MM.1S (cell line): ENCODE measurements around the gene PTPRD.
A peak's percentile ranks its signal among the peaks of the same experiment; 100 is the strongest.

ENCODE experiments used
- DNase-seq: peaks from one replicate; pipeline ENCODE4 v3.0.0-alpha.2; 2015
- H2AFZ ChIP-seq: fragments of 300-600 bp; sonication (generic); 2 replicates; pipeline ENCODE4 v1.6.0; 2016; ENCODE audit warnings: antibody characterized with exemption, low read length
- H3F3A ChIP-seq: fragments of 300-600 bp; sonication (generic); 2 replicates; pipeline ENCODE4 v1.6.1; 2016; ENCODE audit warnings: mild to moderate bottlenecking, antibody characterized with exemption, low read length, moderate library complexity, mixed read lengths; ENCODE audit not compliant: insufficient read depth
- H3K27ac ChIP-seq: fragments of 300-600 bp; sonication (generic); 2 replicates; pipeline ENCODE4 v1.5.1; 2016; ENCODE audit warnings: mild to moderate bottlenecking, low read length
- H3K27me3 ChIP-seq: fragments of 300-600 bp; sonication (generic); replicated peaks from 2 replicates; pipeline ENCODE4 v1.6.0; 2016; ENCODE audit warnings: low read length; ENCODE audit not compliant: insufficient read depth
- H3K36me3 ChIP-seq: fragments of 300-600 bp; sonication (generic); replicated peaks from 2 replicates; pipeline ENCODE4 v1.6.1; 2016; ENCODE audit warnings: mild to moderate bottlenecking, low read length, mixed read lengths; ENCODE audit not compliant: insufficient read depth
- H3K4me1 ChIP-seq: fragments of 300-600 bp; sonication (generic); 2 replicates; pipeline ENCODE4 v1.6.1; 2016; ENCODE audit warnings: low read length, mixed read lengths
- H3K4me2 ChIP-seq: fragments of 300-600 bp; sonication (generic); 2 replicates; pipeline ENCODE4 v1.6.0; 2016; ENCODE audit warnings: low read depth, low read length
- H3K4me3 ChIP-seq: fragments of 300-600 bp; sonication (generic); 2 replicates; pipeline ENCODE4 v1.5.1; 2016; ENCODE audit warnings: low read length, mixed read lengths
- H3K79me2 ChIP-seq: fragments of 300-600 bp; sonication (generic); 2 replicates; pipeline ENCODE4 v1.6.1; 2016; ENCODE audit warnings: mixed run types, low read length, mixed read lengths
- H3K9ac ChIP-seq: fragments of 300-600 bp; sonication (generic); 2 replicates; pipeline ENCODE4 v1.6.1; 2016; ENCODE audit warnings: low read length, mixed read lengths
- H3K9me2 ChIP-seq: fragments of 300-600 bp; sonication (generic); replicated peaks from 2 replicates; pipeline ENCODE4 v1.6.1; 2016; ENCODE audit warnings: mild to moderate bottlenecking, low read length, mixed read lengths; ENCODE audit not compliant: insufficient read depth
- H3K9me3 ChIP-seq: fragments of 300-600 bp; sonication (generic); replicated peaks from 2 replicates; pipeline ENCODE4 v1.6.1; 2016; ENCODE audit warnings: mild to moderate bottlenecking, low read length, mixed read lengths; ENCODE audit not compliant: insufficient read depth
- H4K20me1 ChIP-seq: fragments of 300-600 bp; sonication (generic); 2 replicates; pipeline ENCODE4 v1.6.1; 2016; ENCODE audit warnings: mild to moderate bottlenecking, low read length, moderate library complexity, mixed read lengths; ENCODE audit not compliant: insufficient read depth
- CTCF ChIP-seq: fragments of 300-600 bp; sonication (generic); IDR thresholded peaks from 2 replicates; pipeline ENCODE4 v1.5.1; 2016; ENCODE audit warnings: antibody characterized with exemption, low read length, mixed read lengths
- EZH2 ChIP-seq: fragments of 300-600 bp; sonication (generic); optimal IDR thresholded peaks from 2 replicates; pipeline ENCODE3; 2017; ENCODE audit warnings: low read depth, mild to moderate bottlenecking, antibody characterized with exemption, low read length, mixed read lengths
- EZH2phosphoT487 ChIP-seq: fragments of 300-600 bp; sonication (generic); IDR thresholded peaks from 2 replicates; pipeline ENCODE4 v1.6.1; 2018; ENCODE audit warnings: antibody characterized with exemption, low read length

The PTPRD gene

GRCh38 chr9:10036095-10036494, 576.7 kb downstream of the PTPRD start:
- H3K9ac ChIP-seq: no peak overlapping the region
- DNase-seq: no peak
- H3K9me2 ChIP-seq: no peaks in the 10 kb centered on the region
- no peak overlapping the region for H3K4me2 ChIP-seq
- no peak for TF ChIP-seq EZH2phosphoT487
- no peak for TF ChIP-seq EZH2
- no peak for TF ChIP-seq CTCF
- no peaks in the 10 kb centered on the region for H3K27me3 ChIP-seq
- no peaks in the 10 kb centered on the region for H4K20me1 ChIP-seq
- no peaks in the 10 kb centered on the region for H3K36me3 ChIP-seq
- H3K79me2 ChIP-seq: no peaks in the 10 kb centered on the region
- H3K4me1 ChIP-seq: no peaks in the 10 kb centered on the region
- no peak overlapping the region for H3K27ac ChIP-seq
- no peaks in the 10 kb centered on the region for H3F3A ChIP-seq
- no peak overlapping the region for H3K4me3 ChIP-seq
- H3K9me3 ChIP-seq: no peaks in the 10 kb centered on the region
- no peak overlapping the region for H2AFZ ChIP-seq

GRCh38 chr9:10032166-10032565, 580.6 kb downstream of the PTPRD start:
- Histone ChIP-seq H3F3A (no peaks in the 10 kb centered on the region), H4K20me1 (no peaks in the 10 kb centered on the region), H3K9ac (no peak overlapping the region), H3K9me2 (no peaks in the 10 kb centered on the region), H3K36me3 (no peaks in the 10 kb centered on the region), H3K27ac (no peak overlapping the region), H3K79me2 (no peaks in the 10 kb centered on the region), H3K27me3 (no peaks in the 10 kb centered on the region), H3K4me1 (no peaks in the 10 kb centered on the region), H3K4me3 (no peak overlapping the region), H3K9me3 (no peaks in the 10 kb centered on the region), H3K4me2 (no peak overlapping the region), H2AFZ (no peak overlapping the region)
- no peak for TF ChIP-seq CTCF
- no peak for DNase-seq

- no peak for DNase-seq
Observed at GRCh38 chr9:10026443-10026984, 586.3 kb downstream of the PTPRD start.

More at GRCh38 chr9:10026443-10026984, 586.3 kb downstream of the PTPRD start:
- H4K20me1 ChIP-seq: no peaks in the 10 kb centered on the region
- no peaks in the 10 kb centered on the region for H3K36me3 ChIP-seq
- no peak overlapping the region for H2AFZ ChIP-seq
- H3K4me1 ChIP-seq: no peaks in the 10 kb centered on the region
- no peak overlapping the region for H3K27ac ChIP-seq
- H3K9me3 ChIP-seq: no peaks in the 10 kb centered on the region
- no peak for TF ChIP-seq EZH2
- TF ChIP-seq CTCF: 0 out of 2 replicates have a peak, but pooled peaks have one; percentile 9
- no peak for TF ChIP-seq EZH2phosphoT487
- no peak overlapping the region for H3K9ac ChIP-seq
- H3K4me3 ChIP-seq: no peak overlapping the region
- no peak overlapping the region for H3K4me2 ChIP-seq
- H3F3A ChIP-seq: no peaks in the 10 kb centered on the region
- no peaks in the 10 kb centered on the region for H3K79me2 ChIP-seq
- H3K9me2 ChIP-seq: no peaks in the 10 kb centered on the region
- no peaks in the 10 kb centered on the region for H3K27me3 ChIP-seq
